Coronary artery (tissue), 2 donors: ENCODE measurements around the gene SRC.

Experiments
- DNase-seq: peaks from one replicate; pipeline ENCODE4 v3.0.0-alpha.2; 2017; ENCODE audit warnings: low spot score
- H3K27ac ChIP-seq, 2 donors: fragments of 200-600 bp; sonication (generic); one replicate each; pipeline ENCODE4 v1.5.1; 2016 to 2019
- H3K4me3 ChIP-seq: fragments of 200-600 bp; sonication (generic); 2 replicates; pipeline ENCODE4 v1.5.1; 2016; ENCODE audit warnings: mild to moderate bottlenecking, moderate library complexity
- TF ChIP-seq, protein P1 (sequence below): fragments of 200-600 bp; sonication (generic); IDR thresholded peaks from one replicate; pipeline ENCODE4 v1.5.1; 2019; ENCODE audit warnings: antibody characterized with exemption

The SRC gene

DNA sequence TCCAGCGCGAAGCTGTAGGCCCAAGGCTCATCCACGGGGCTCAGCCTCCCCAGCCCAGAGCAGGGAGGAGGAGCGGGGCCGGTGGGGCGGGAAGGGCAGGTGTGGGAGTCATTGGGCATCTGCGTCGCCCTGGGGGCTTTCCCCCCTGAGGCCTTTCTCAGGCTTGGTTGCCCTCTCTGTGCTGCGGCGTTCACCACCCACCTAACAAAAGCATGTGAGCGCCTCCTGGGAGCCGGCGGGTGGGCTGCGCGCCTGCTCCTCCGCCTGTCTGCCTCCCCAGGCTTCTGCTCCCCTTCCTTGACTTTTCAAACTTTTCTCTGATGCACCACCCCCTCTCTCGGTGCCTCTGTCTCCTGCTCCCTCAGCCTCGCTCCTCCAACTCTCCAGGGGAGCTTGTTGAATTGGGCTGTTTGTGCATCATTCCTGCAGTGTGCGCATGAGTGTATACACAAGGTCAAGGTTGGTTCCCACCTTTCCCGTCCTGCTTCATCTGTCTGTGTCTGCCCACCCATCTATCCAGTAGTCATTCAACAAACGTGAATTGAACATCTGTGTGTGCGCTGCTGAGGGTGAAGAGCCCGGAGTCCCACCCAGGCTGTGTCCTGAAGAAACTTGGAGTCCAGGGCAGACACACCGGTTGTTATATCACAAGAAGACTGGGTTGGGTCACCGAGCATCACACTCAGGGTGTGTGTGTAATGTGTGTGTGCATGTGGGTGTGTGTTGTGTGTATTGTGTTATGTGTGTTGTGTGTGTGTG lies 92.7 kb downstream of the SRC start:
- TF ChIP-seq, protein P1, sequence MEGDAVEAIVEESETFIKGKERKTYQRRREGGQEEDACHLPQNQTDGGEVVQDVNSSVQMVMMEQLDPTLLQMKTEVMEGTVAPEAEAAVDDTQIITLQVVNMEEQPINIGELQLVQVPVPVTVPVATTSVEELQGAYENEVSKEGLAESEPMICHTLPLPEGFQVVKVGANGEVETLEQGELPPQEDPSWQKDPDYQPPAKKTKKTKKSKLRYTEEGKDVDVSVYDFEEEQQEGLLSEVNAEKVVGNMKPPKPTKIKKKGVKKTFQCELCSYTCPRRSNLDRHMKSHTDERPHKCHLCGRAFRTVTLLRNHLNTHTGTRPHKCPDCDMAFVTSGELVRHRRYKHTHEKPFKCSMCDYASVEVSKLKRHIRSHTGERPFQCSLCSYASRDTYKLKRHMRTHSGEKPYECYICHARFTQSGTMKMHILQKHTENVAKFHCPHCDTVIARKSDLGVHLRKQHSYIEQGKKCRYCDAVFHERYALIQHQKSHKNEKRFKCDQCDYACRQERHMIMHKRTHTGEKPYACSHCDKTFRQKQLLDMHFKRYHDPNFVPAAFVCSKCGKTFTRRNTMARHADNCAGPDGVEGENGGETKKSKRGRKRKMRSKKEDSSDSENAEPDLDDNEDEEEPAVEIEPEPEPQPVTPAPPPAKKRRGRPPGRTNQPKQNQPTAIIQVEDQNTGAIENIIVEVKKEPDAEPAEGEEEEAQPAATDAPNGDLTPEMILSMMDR, result no peak
- no peak for DNase-seq

DNA sequence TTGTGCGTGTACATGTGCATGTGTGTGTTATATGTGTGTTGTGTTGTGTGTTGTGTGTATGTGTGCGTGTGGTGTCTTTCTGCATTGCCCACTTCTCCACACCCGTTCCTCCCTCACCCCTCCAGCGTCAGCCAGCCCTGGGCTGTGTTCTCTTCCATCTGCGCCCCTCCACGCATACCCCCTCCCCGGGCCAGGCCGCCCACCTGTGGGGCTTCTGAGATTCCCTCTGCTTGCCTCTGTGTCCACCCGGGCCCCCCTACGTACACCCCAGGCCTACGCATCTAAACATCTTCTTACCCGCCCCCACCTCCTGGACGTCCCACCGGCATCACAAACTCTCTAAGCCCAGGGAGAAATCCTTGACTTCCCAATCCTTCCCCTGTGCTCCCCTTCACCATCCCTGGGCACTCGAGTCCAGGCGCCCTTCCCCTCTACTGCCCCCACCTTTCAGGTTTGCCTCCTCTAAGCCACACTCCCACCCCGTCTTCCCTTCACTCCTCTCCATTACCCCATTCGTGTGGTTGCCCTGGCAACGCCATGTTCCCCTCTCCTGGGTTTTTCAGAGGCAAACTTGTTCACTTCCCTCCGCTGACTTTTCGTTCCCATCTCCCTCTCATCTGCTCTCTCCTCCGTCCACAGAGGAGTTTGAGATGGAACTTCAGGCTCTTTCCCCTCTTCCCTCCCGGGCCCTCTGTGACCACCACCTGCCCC lies 93.4 kb downstream of the SRC start:
- DNase-seq, result no peak
- Histone ChIP-seq H3K27ac (no peak overlapping the region), H3K4me3 (no peak overlapping the region)
- TF ChIP-seq, protein P1, result no peak

More for the DNA sequence above, 92.7 kb downstream of the SRC start:
- H3K4me3 ChIP-seq, result no peak overlapping the region
- no peak overlapping the region for H3K27ac ChIP-seq

DNA sequence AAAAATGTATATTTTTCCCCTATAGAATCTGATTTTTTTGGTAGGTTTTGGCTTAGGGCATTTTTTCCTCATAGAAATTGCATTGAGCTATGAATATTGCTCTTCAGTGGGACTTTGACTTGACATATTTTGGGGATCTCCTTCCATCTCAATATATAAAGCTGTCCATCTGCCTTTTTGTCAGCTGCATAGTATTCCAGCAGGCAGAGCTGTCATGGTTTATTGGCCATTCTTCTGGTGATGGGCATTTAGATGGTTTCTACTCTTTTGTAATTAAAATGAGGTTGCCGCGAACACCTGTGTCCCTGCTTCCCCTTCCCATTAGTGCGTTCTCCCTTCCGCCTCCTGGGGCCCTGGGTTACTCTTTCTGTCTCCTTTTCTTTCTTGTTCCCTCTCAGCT lies 95.1 kb downstream of the SRC start:
- no peak for DNase-seq
- Histone ChIP-seq H3K27ac (no peak overlapping the region), H3K4me3 (no peak overlapping the region)
- TF ChIP-seq, protein P1, result no peak

DNA sequence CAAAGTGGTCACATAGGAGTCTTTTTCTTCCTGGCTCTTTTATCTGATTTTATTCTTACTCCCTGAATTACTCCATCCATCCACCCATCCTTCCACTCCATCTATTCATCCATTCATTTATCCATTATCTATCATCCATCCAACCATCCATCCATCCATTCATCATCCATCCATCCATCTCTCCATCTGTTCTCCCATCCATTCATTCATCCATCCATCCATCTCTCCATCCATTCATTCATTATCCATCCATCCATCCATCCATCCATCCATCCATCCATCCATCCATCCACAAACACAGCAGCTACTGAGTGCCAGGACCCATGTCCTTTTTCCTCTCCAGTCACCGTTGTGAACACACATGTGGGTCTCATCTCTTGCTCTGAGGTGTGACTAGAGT lies 96.6 kb downstream of the SRC start:
- H3K4me3 ChIP-seq, result no peak overlapping the region
- DNase-seq, result no peak
- H3K27ac ChIP-seq, result no peak overlapping the region
- TF ChIP-seq, protein P1, result no peak

DNA sequence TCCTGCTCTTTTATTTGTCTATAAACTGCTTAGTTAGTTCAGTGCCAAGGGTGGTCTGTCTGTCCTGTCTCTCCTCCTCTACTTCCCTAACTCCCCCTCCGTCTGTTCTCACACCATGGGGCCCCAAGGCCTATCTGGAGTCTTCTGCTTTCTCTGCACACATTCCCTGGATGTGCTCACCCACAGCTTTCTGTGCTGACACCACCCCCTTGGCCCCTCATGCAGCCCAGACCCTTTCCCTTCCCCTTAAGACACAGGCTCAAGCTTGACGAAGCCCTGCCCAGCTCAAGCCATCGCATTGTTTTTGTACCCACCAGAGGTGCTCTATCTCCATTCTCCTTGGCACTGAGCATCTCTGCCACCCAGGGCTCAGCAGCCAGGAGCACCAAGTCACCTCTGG lies 97.0 kb downstream of the SRC start:
- H3K27ac ChIP-seq, result no peak overlapping the region
- no peak for DNase-seq
- no peak overlapping the region for H3K4me3 ChIP-seq
- TF ChIP-seq, protein P1, result no peak

DNA sequence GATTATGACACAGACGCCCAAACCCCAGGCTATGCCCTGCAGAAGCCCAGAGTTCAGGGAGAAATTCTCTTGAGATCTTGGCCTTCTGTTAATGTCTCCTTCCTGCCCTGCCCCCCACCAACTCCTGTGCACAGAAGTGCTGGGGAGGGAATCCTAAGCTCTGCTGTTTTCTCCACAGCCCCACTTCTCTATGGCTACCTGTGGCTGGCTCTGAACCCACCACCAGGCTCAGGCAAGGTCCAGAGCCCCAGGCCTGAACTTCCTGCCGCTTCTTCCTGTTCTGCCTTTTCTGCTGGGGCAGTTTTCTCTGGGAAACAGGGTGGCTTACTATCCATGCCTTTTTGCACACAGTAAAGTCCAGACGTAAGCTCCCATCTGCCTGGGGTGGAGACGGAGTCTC lies 97.7 kb downstream of the SRC start:
- TF ChIP-seq, protein P1, result no peak
- Histone ChIP-seq H3K27ac (no peak overlapping the region), H3K4me3 (no peak overlapping the region)
- no peak for DNase-seq

DNA sequence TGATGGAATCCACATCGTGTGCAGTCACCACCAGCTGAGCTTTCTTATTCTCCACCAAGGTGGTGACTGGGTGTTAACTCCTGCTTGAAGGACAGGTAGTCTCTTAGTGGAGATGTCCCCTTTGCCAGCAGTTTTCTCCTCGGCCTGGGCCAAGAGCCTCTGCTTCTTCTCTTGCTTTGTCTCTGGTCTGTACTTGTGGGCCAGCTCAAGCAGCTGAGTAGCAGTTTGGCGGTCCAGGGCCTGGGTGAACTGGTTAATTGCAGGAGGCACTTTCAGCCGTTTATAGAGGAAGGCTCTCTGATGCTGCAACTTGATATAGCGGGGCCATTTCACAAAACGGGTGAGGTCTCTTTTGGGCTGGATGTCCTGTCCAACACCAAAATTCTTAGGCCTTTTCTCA lies 99.1 kb downstream of the SRC start:
- TF ChIP-seq, protein P1, result no peak
- no peak for DNase-seq
- H3K27ac ChIP-seq, result no peak overlapping the region

More for the DNA sequence above, 99.1 kb downstream of the SRC start:
- no peak overlapping the region for H3K4me3 ChIP-seq
